CD4-positive, alpha-beta T cell treated with Interleukin-4 for 1 hour (primary cell): ENCODE results near the gene CELA3A.
A peak's percentile ranks its signal among the peaks of the same experiment; 100 is the strongest.
"Not testable (repeated sequence)": the region's sequence is repeated elsewhere in the genome, so short reads cannot be mapped to it uniquely, and the experiment has no call there.

Experiments
- DNase-seq, 2 donors: peaks; one replicate each; pipeline ENCODE4 v3.0.0-alpha.2; 2020 to 2022

CELA3A gene

GRCh38 chr1:21982122-21982521 is 19.3 kb upstream of the CELA3A start:
- DNase-seq = not testable (repeated sequence)

GRCh38 chr1:21983539-21983938 is 17.9 kb upstream of the CELA3A start:
- DNase-seq = not testable (repeated sequence)

GRCh38 chr1:21985893-21986292 is 15.6 kb upstream of the CELA3A start:
- DNase-seq = not testable (repeated sequence)

GRCh38 chr1:21986386-21986785 is 15.1 kb upstream of the CELA3A start:
- not testable (repeated sequence) for DNase-seq

- not testable (repeated sequence) for DNase-seq
Observed at GRCh38 chr1:21989672-21990393, 11.6 kb upstream of the CELA3A start.

- DNase-seq = not testable (repeated sequence)
Observed at GRCh38 chr1:21992186-21992585, 9.3 kb upstream of the CELA3A start.

- not testable (repeated sequence) for DNase-seq
Observed at GRCh38 chr1:21994716-21995115, 6.7 kb upstream of the CELA3A start.

- DNase-seq = not testable (repeated sequence)
Observed at GRCh38 chr1:21996663-21996970, 4.8 kb upstream of the CELA3A start.

GRCh38 chr1:21997891-21998623 is 3.4 kb upstream of the CELA3A start:
- DNase-seq = not testable (repeated sequence)

GRCh38 chr1:21998624-21999294 is 2.7 kb upstream of the CELA3A start:
- DNase-seq = not testable (repeated sequence)

GRCh38 chr1:21999645-22000044 is 1.8 kb upstream of the CELA3A start:
- DNase-seq = not testable (repeated sequence)

GRCh38 chr1:22002461-22002860 is 1.0 kb downstream of the CELA3A start:
- DNase-seq = not testable (repeated sequence)

- DNase-seq = not testable (repeated sequence)
Observed at GRCh38 chr1:22002875-22003274, 1.4 kb downstream of the CELA3A start.

- not testable (repeated sequence) for DNase-seq
Observed at GRCh38 chr1:22003959-22004358, 2.5 kb downstream of the CELA3A start.

- DNase-seq = peak in 1 of 2 donors; percentile 36
Observed at GRCh38 chr1:22005261-22006149, 4.0 kb downstream of the CELA3A start.

GRCh38 chr1:22006736-22007135 is 5.3 kb downstream of the CELA3A start:
- not testable (repeated sequence) for DNase-seq

- not testable (repeated sequence) for DNase-seq
Observed at GRCh38 chr1:22007262-22007661, 5.8 kb downstream of the CELA3A start.

GRCh38 chr1:22009566-22009965 is 8.1 kb downstream of the CELA3A start:
- not testable (repeated sequence) for DNase-seq

- DNase-seq = not testable (repeated sequence)
Observed at GRCh38 chr1:22012752-22013151, 11.3 kb downstream of the CELA3A start.

- not testable (repeated sequence) for DNase-seq
Observed at GRCh38 chr1:22014575-22015206, 13.2 kb downstream of the CELA3A start.

- DNase-seq = peak; percentile 59 to 73
Observed at GRCh38 chr1:22018583-22019559, 17.4 kb downstream of the CELA3A start.
